ENCODE results near the gene ZDHHC7.
"Not testable (repeated sequence)": the region's sequence is repeated elsewhere in the genome, so short reads cannot be mapped to it uniquely, and the experiment has no call there.

Gene ZDHHC7

GRCh38 chr16:85034591-85035433 is 23.5 kb upstream of the ZDHHC7 start:
- Mint-ChIP-seq H3K27ac (no peak overlapping the region), H3K4me3 (no peak overlapping the region), H3K27me3 (ENCODE audit: low read depth) (no peaks in the 10 kb centered on the region), H3K9me3 (no peaks in the 10 kb centered on the region), H3K4me1 (ENCODE audit: low read depth) (peaks cover 5% of the 10 kb centered on the region), H3K36me3 (ENCODE audit: low read depth) (peaks cover 3% of the 10 kb centered on the region)

- Mint-ChIP-seq H3K9me3 (no peaks in the 10 kb centered on the region), H3K4me1 (ENCODE audit: low read depth) (peaks cover 21% of the 10 kb centered on the region), H3K27me3 (ENCODE audit: low read depth) (no peaks in the 10 kb centered on the region), H3K36me3 (ENCODE audit: low read depth) (peaks cover 3% of the 10 kb centered on the region), H3K27ac (no peak overlapping the region), H3K4me3 (no peak overlapping the region)
Measured at GRCh38 chr16:85033171-85033570, 21.8 kb upstream of the ZDHHC7 start.

- H3K4me1 Mint-ChIP-seq (ENCODE audit: low read depth) = peaks cover 23% of the 10 kb centered on the region
- H3K9me3 Mint-ChIP-seq; H3K27ac Mint-ChIP-seq; H3K4me3 Mint-ChIP-seq; H3K27me3 Mint-ChIP-seq (ENCODE audit: low read depth); H3K36me3 Mint-ChIP-seq (ENCODE audit: low read depth): not testable (repeated sequence)
Measured at GRCh38 chr16:85032187-85032586, 20.9 kb upstream of the ZDHHC7 start.

GRCh38 chr16:85031451-85031850 is 20.1 kb upstream of the ZDHHC7 start:
- Mint-ChIP-seq H3K4me3 (no peak overlapping the region), H3K9me3 (no peaks in the 10 kb centered on the region), H3K36me3 (ENCODE audit: low read depth) (no peaks in the 10 kb centered on the region), H3K4me1 (ENCODE audit: low read depth) (peaks cover 27% of the 10 kb centered on the region), H3K27ac (no peak overlapping the region), H3K27me3 (ENCODE audit: low read depth) (no peaks in the 10 kb centered on the region)

- Mint-ChIP-seq H3K4me3 (no peak overlapping the region), H3K4me1 (ENCODE audit: low read depth) (peaks cover 33% of the 10 kb centered on the region)
Measured at GRCh38 chr16:85029981-85030401, 18.7 kb upstream of the ZDHHC7 start.

GRCh38 chr16:85029408-85029784 is 18.1 kb upstream of the ZDHHC7 start:
- Mint-ChIP-seq H3K27me3 (ENCODE audit: low read depth) (no peaks in the 10 kb centered on the region), H3K9me3 (no peaks in the 10 kb centered on the region), H3K4me1 (ENCODE audit: low read depth) (peaks cover 33% of the 10 kb centered on the region), H3K36me3 (ENCODE audit: low read depth) (no peaks in the 10 kb centered on the region), H3K27ac (peak overlapping the region; percentile 95), H3K4me3 (peak overlapping the region; percentile 91)

More at GRCh38 chr16:85029981-85030401, 18.7 kb upstream of the ZDHHC7 start:
- Mint-ChIP-seq H3K27ac (no peak overlapping the region), H3K27me3 (ENCODE audit: low read depth) (no peaks in the 10 kb centered on the region), H3K9me3 (no peaks in the 10 kb centered on the region), H3K36me3 (ENCODE audit: low read depth) (no peaks in the 10 kb centered on the region)

GRCh38 chr16:85028685-85029407 is 17.5 kb upstream of the ZDHHC7 start:
- no peaks in the 10 kb centered on the region for H3K36me3 Mint-ChIP-seq (ENCODE audit: low read depth)
- H3K4me1 Mint-ChIP-seq (ENCODE audit: low read depth) = peaks cover 33% of the 10 kb centered on the region
- H3K27me3 Mint-ChIP-seq (ENCODE audit: low read depth) = no peaks in the 10 kb centered on the region
- no peaks in the 10 kb centered on the region for H3K9me3 Mint-ChIP-seq
- peak overlapping the region; percentile 91 for H3K4me3 Mint-ChIP-seq
- H3K27ac Mint-ChIP-seq = peak overlapping the region; percentile 95

- H3K27me3 Mint-ChIP-seq (ENCODE audit: low read depth) = no peaks in the 10 kb centered on the region
- H3K4me1 Mint-ChIP-seq (ENCODE audit: low read depth) = peaks cover 33% of the 10 kb centered on the region
- H3K9me3 Mint-ChIP-seq = no peaks in the 10 kb centered on the region
- no peaks in the 10 kb centered on the region for H3K36me3 Mint-ChIP-seq (ENCODE audit: low read depth)
- H3K4me3 Mint-ChIP-seq = peak overlapping the region; percentile 91
- H3K27ac Mint-ChIP-seq = peak overlapping the region; percentile 95
Measured at GRCh38 chr16:85027958-85028684, 16.8 kb upstream of the ZDHHC7 start.

- Mint-ChIP-seq H3K27ac (peak within 1 kb of the TSS; percentile 95), H3K4me1 (ENCODE audit: low read depth) (peaks cover 33% of the 10 kb centered on the region)
Measured at GRCh38 chr16:85027349-85027957, 16.1 kb upstream of the ZDHHC7 start, which contains the start of gene KIAA0513. Gene KIAA0513 (plus strand): TSS chr16:85027795. CDS start chr16:85067072, 39,277 bp downstream.

GRCh38 chr16:85026703-85027102 is 15.4 kb upstream of the ZDHHC7 start:
- Mint-ChIP-seq H3K4me1 (ENCODE audit: low read depth) (peaks cover 33% of the 10 kb centered on the region), H3K36me3 (ENCODE audit: low read depth) (no peaks in the 10 kb centered on the region), H3K4me3 (peak overlapping the region; percentile 54), H3K27me3 (ENCODE audit: low read depth) (no peaks in the 10 kb centered on the region), H3K27ac (peak overlapping the region; percentile 41), H3K9me3 (no peaks in the 10 kb centered on the region)

More at GRCh38 chr16:85027349-85027957, 16.1 kb upstream of the ZDHHC7 start, which contains the start of gene KIAA0513:
- Mint-ChIP-seq H3K9me3 (no peaks in the 10 kb centered on the region), H3K36me3 (ENCODE audit: low read depth) (no peaks in the 10 kb centered on the region), H3K4me3 (peak within 1 kb of the TSS; percentile 91), H3K27me3 (ENCODE audit: low read depth) (no peaks in the 10 kb centered on the region)

- Mint-ChIP-seq H3K9me3 (no peaks in the 10 kb centered on the region), H3K36me3 (ENCODE audit: low read depth) (no peaks in the 10 kb centered on the region), H3K27ac (no peak overlapping the region), H3K4me1 (ENCODE audit: low read depth) (peaks cover 31% of the 10 kb centered on the region), H3K4me3 (peak overlapping the region; percentile 54), H3K27me3 (ENCODE audit: low read depth) (peaks cover 4% of the 10 kb centered on the region)
Measured at GRCh38 chr16:85025781-85026653, 14.7 kb upstream of the ZDHHC7 start.

GRCh38 chr16:85019659-85020245 is 8.4 kb upstream of the ZDHHC7 start:
- Mint-ChIP-seq H3K27me3 (ENCODE audit: low read depth) (peaks cover 16% of the 10 kb centered on the region), H3K4me1 (ENCODE audit: low read depth) (peaks cover 4% of the 10 kb centered on the region), H3K27ac (no peak overlapping the region), H3K9me3 (no peaks in the 10 kb centered on the region), H3K36me3 (ENCODE audit: low read depth) (no peaks in the 10 kb centered on the region), H3K4me3 (no peak overlapping the region)
